ENCODE results near the gene AXIN1.

The AXIN1 gene

GRCh38 chr16:280005-280460 is 72.5 kb downstream of the AXIN1 start:
- TF ChIP-seq, protein P1, sequence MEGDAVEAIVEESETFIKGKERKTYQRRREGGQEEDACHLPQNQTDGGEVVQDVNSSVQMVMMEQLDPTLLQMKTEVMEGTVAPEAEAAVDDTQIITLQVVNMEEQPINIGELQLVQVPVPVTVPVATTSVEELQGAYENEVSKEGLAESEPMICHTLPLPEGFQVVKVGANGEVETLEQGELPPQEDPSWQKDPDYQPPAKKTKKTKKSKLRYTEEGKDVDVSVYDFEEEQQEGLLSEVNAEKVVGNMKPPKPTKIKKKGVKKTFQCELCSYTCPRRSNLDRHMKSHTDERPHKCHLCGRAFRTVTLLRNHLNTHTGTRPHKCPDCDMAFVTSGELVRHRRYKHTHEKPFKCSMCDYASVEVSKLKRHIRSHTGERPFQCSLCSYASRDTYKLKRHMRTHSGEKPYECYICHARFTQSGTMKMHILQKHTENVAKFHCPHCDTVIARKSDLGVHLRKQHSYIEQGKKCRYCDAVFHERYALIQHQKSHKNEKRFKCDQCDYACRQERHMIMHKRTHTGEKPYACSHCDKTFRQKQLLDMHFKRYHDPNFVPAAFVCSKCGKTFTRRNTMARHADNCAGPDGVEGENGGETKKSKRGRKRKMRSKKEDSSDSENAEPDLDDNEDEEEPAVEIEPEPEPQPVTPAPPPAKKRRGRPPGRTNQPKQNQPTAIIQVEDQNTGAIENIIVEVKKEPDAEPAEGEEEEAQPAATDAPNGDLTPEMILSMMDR (IDR thresholded peaks at IDR 0.05; ENCODE audit: low read depth, low read length) = no peak

GRCh38 chr16:279531-279930 is 73.0 kb downstream of the AXIN1 start:
- TF ChIP-seq, protein P1 (IDR thresholded peaks at IDR 0.05; ENCODE audit: low read depth, low read length) = no peak
- no peak for DNase-seq (ENCODE audit: extremely low read depth, low read depth)

More at GRCh38 chr16:280005-280460, 72.5 kb downstream of the AXIN1 start:
- DNase-seq (ENCODE audit: extremely low read depth, low read depth) = no peak

GRCh38 chr16:278863-279366 is 73.6 kb downstream of the AXIN1 start:
- no peak for DNase-seq (ENCODE audit: extremely low read depth, low read depth)
- TF ChIP-seq, protein P1 (IDR thresholded peaks at IDR 0.05; ENCODE audit: low read depth, low read length) = no peak

- no peak for DNase-seq (ENCODE audit: extremely low read depth, low read depth)
- TF ChIP-seq, protein P1 (IDR thresholded peaks at IDR 0.05; ENCODE audit: low read depth, low read length) = no peak
These were observed 76.0 kb downstream of the AXIN1 start for GRCh38 chr16:276426-277077.

DNA sequence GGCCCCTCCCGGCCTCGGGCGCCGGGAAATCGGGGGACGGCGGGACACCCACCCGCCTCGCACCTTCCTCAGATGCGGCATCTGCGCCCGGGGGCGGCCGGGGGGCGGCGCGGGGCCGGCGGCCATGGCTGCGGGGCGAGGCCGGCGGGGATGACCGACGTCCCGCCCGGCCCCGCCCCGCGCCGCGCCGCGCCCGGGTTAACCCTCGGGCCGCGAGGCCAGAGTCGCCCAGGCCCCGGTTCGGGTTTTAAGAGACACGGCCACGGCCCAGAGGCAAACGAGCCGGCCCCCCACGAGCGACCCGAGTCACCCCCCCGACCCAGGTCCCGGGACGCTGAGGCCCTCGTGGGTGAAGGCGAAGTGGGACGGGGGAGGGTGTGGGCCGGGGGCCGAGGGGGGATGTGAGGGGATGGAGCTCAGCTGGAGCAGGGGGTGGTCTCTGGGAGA is 76.7 kb downstream of the AXIN1 start, which contains the start of gene RGS11:
TSS of gene RGS11 (minus strand) at position 159 of the 447 bp plus-strand sequence. CDS start at position 126, 33 bp downstream.
- no peak for DNase-seq (ENCODE audit: extremely low read depth, low read depth)
- TF ChIP-seq, protein P1 (IDR thresholded peaks at IDR 0.05; ENCODE audit: low read depth, low read length) = no peak

DNA sequence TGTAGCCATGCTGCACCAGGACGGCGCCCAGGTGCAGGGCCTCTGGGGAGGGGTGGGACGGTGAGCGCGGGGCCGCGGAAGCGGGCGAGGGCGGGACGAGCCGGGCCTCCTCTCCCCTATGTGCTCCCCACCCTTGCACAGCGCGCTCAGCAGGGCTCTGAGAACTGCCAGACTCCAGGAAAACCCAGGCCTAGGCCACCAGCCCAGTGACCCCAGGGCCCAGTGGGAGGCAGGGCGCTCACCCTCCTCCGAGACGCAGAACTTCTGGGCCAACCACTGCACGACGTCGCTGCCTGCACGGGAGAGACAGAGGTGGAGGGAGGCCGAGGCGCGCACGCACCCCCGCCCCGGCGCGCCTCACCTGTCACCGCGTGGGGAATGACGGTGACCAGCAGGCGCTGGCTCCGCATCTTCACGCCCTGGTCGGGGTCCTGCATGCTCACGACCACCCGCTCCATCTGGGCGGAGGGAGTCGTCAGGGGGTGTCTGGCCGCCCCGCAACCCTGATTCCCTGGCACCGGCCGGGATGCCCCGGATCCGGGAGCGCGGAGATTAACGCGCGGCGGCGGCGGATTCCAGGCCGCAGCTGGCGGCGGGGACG is 77.4 kb downstream of the AXIN1 start:
- no peak for DNase-seq (ENCODE audit: extremely low read depth, low read depth)
- TF ChIP-seq, protein P1 (IDR thresholded peaks at IDR 0.05; ENCODE audit: low read depth, low read length) = no peak

Measured in AG09319 (cell line).